ENCODE measurements around the gene CDC25A.
A peak's percentile ranks its signal among the peaks of the same experiment; 100 is the strongest.

DNA sequence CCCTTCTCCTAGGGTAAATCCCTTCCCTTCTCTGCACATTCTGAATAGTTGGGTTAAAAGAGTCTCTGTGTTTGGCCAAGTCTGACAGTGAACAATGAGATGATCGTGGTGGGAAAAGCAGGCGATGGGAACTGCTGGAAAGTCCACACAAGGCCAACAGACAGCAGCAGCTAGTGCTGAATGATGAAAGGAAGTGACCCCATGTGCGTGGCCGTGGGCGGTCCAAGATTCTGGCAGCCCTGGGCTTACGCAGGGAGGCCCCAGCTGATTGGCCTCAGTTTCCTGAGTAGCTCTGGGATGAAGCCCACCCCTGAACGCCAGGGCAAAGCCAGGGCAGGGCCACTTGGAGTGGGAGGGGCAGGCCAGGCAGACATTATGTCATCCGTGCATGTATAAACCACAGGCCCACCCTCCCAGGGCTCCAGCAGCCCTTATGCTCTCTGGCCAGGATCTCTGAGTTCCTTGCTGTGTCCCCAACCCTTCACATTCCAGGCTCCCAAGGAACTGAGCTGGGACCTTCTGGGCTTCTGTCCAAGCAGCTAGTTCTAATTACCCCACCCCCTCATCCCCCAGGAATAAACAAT, 57.8 kb downstream of the CDC25A start:
- TF ChIP-seq EGR1 (conservative IDR thresholded peaks at IDR 0.05) (peak; percentile 41), NCOA2 (IDR thresholded peaks at IDR 0.05; ENCODE audit: partially characterized antibody in 2 of 2) (no peak), ZNF212 (CRISPR knock-in tag; IDR thresholded peaks at IDR 0.05) (no peak), ZBTB1 (CRISPR knock-in tag; IDR thresholded peaks at IDR 0.05; ENCODE audit: borderline replicate concordance, low read depth) (no peak), CREBBP (IDR thresholded peaks at IDR 0.05; ENCODE audit: low read depth, low read length) (no peak)
- TF ChIP-seq, protein P1, sequence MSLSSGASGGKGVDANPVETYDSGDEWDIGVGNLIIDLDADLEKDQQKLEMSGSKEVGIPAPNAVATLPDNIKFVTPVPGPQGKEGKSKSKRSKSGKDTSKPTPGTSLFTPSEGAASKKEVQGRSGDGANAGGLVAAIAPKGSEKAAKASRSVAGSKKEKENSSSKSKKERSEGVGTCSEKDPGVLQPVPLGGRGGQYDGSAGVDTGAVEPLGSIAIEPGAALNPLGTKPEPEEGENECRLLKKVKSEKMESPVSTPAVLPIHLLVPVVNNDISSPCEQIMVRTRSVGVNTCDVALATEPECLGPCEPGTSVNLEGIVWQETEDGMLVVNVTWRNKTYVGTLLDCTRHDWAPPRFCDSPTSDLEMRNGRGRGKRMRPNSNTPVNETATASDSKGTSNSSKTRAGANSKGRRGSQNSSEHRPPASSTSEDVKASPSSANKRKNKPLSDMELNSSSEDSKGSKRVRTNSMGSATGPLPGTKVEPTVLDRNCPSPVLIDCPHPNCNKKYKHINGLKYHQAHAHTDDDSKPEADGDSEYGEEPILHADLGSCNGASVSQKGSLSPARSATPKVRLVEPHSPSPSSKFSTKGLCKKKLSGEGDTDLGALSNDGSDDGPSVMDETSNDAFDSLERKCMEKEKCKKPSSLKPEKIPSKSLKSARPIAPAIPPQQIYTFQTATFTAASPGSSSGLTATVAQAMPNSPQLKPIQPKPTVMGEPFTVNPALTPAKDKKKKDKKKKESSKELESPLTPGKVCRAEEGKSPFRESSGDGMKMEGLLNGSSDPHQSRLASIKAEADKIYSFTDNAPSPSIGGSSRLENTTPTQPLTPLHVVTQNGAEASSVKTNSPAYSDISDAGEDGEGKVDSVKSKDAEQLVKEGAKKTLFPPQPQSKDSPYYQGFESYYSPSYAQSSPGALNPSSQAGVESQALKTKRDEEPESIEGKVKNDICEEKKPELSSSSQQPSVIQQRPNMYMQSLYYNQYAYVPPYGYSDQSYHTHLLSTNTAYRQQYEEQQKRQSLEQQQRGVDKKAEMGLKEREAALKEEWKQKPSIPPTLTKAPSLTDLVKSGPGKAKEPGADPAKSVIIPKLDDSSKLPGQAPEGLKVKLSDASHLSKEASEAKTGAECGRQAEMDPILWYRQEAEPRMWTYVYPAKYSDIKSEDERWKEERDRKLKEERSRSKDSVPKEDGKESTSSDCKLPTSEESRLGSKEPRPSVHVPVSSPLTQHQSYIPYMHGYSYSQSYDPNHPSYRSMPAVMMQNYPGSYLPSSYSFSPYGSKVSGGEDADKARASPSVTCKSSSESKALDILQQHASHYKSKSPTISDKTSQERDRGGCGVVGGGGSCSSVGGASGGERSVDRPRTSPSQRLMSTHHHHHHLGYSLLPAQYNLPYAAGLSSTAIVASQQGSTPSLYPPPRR (CRISPR knock-in tag; IDR thresholded peaks at IDR 0.05; ENCODE audit: borderline replicate concordance): no peak
- TF ChIP-seq, protein P2, sequence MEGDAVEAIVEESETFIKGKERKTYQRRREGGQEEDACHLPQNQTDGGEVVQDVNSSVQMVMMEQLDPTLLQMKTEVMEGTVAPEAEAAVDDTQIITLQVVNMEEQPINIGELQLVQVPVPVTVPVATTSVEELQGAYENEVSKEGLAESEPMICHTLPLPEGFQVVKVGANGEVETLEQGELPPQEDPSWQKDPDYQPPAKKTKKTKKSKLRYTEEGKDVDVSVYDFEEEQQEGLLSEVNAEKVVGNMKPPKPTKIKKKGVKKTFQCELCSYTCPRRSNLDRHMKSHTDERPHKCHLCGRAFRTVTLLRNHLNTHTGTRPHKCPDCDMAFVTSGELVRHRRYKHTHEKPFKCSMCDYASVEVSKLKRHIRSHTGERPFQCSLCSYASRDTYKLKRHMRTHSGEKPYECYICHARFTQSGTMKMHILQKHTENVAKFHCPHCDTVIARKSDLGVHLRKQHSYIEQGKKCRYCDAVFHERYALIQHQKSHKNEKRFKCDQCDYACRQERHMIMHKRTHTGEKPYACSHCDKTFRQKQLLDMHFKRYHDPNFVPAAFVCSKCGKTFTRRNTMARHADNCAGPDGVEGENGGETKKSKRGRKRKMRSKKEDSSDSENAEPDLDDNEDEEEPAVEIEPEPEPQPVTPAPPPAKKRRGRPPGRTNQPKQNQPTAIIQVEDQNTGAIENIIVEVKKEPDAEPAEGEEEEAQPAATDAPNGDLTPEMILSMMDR (IDR thresholded peaks at IDR 0.05 in 2 of 3, conservative IDR thresholded peaks at IDR 0.05 in 1 of 3; ENCODE audit: insufficient read depth in 2 of 3, low read depth in 1 of 3, low read length in 3 of 3): no peak
- TF ChIP-seq, protein P3, sequence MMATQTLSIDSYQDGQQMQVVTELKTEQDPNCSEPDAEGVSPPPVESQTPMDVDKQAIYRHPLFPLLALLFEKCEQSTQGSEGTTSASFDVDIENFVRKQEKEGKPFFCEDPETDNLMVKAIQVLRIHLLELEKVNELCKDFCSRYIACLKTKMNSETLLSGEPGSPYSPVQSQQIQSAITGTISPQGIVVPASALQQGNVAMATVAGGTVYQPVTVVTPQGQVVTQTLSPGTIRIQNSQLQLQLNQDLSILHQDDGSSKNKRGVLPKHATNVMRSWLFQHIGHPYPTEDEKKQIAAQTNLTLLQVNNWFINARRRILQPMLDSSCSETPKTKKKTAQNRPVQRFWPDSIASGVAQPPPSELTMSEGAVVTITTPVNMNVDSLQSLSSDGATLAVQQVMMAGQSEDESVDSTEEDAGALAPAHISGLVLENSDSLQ (IDR thresholded peaks at IDR 0.05): no peak
